ENCODE measurements around the gene CYP2S1.
"Not testable (repeated sequence)": the region's sequence is repeated elsewhere in the genome, so short reads cannot be mapped to it uniquely, and the experiment has no call there.

The CYP2S1 gene

GRCh38 chr19:41192574-41193429 lies at the start of gene CYP2S1:
CYP2S1 (plus strand) TSS chr19:41193219; CDS start chr19:41193265, 46 bp downstream.
- DNase-seq = no peak

GRCh38 chr19:41144403-41144802 lies 48.6 kb upstream of the CYP2S1 start:
- peak; percentile 86 to 92 for DNase-seq

- no peak for DNase-seq
Observed at GRCh38 chr19:41149831-41150230, 43.2 kb upstream of the CYP2S1 start.

GRCh38 chr19:41150986-41151385 lies 42.0 kb upstream of the CYP2S1 start:
- DNase-seq = not testable (repeated sequence)

GRCh38 chr19:41154060-41154459 lies 39.0 kb upstream of the CYP2S1 start:
- DNase-seq = no peak

- DNase-seq = no peak
Observed at GRCh38 chr19:41156207-41156606, 36.8 kb upstream of the CYP2S1 start.

- DNase-seq = no peak
Observed at GRCh38 chr19:41159881-41160280, 33.1 kb upstream of the CYP2S1 start.

GRCh38 chr19:41161903-41162302 lies 31.1 kb upstream of the CYP2S1 start:
- DNase-seq = no peak

- DNase-seq = no peak
Observed at GRCh38 chr19:41166944-41167804, 25.8 kb upstream of the CYP2S1 start.

GRCh38 chr19:41172297-41173164 lies 20.5 kb upstream of the CYP2S1 start:
- no peak for DNase-seq

- no peak for DNase-seq
Observed at GRCh38 chr19:41174297-41174928, 18.6 kb upstream of the CYP2S1 start.

GRCh38 chr19:41175801-41176777 lies 16.9 kb upstream of the CYP2S1 start:
- peak; percentile 42 to 57 for DNase-seq

- DNase-seq = not testable (repeated sequence)
Observed at GRCh38 chr19:41180173-41180572, 12.8 kb upstream of the CYP2S1 start.

- no peak for DNase-seq
Observed at GRCh38 chr19:41186971-41187883, 5.8 kb upstream of the CYP2S1 start.

- DNase-seq = no peak
Observed at GRCh38 chr19:41187884-41188279, 5.1 kb upstream of the CYP2S1 start.

GRCh38 chr19:41189425-41190065 lies 3.5 kb upstream of the CYP2S1 start:
- DNase-seq = no peak

GRCh38 chr19:41193430-41194156 lies 574 bp downstream of the CYP2S1 start:
- DNase-seq = no peak

- DNase-seq = no peak
Observed at GRCh38 chr19:41194157-41194552, 1.1 kb downstream of the CYP2S1 start.
